Kidney capillary endothelial cell (primary cell): ENCODE data around the gene ANGEL1.

Experiments
- DNase-seq: peaks from one replicate; pipeline ENCODE4 v3.0.0-alpha.2; 2018; ENCODE audit warnings: low spot score

ANGEL1 gene

GRCh38 chr14:76763096-76764041 lies 49.3 kb downstream of the ANGEL1 start:
- DNase-seq, result no peak

GRCh38 chr14:76762411-76763095 lies 50.1 kb downstream of the ANGEL1 start:
- DNase-seq, result no peak

- DNase-seq, result no peak
Measured at GRCh38 chr14:76761960-76762410, 50.7 kb downstream of the ANGEL1 start.

GRCh38 chr14:76761136-76761959 lies 51.3 kb downstream of the ANGEL1 start, which contains the start of gene VASH1:
Gene VASH1, plus strand, starts transcription at chr14:76761468. Its CDS starts 1,354 bp downstream, at chr14:76762822.
- peak; percentile 64 for DNase-seq

GRCh38 chr14:76760331-76761135 lies 52.1 kb downstream of the ANGEL1 start:
- DNase-seq, result no peak

- DNase-seq, result no peak
Measured at GRCh38 chr14:76759589-76759988, 53.1 kb downstream of the ANGEL1 start.

- DNase-seq, result no peak
Measured at GRCh38 chr14:76756371-76756750, 56.3 kb downstream of the ANGEL1 start.

GRCh38 chr14:76755610-76756370 lies 56.9 kb downstream of the ANGEL1 start:
- no peak for DNase-seq

GRCh38 chr14:76754586-76754985 lies 58.1 kb downstream of the ANGEL1 start:
- no peak for DNase-seq

GRCh38 chr14:76753541-76754198 lies 59.0 kb downstream of the ANGEL1 start:
- DNase-seq, result no peak

GRCh38 chr14:76752744-76753143 lies 59.9 kb downstream of the ANGEL1 start:
- no peak for DNase-seq

GRCh38 chr14:76742966-76743365 lies 69.7 kb downstream of the ANGEL1 start:
- DNase-seq, result no peak

GRCh38 chr14:76742185-76742584 lies 70.5 kb downstream of the ANGEL1 start:
- no peak for DNase-seq

- no peak for DNase-seq
Measured at GRCh38 chr14:76741074-76741473, 71.6 kb downstream of the ANGEL1 start.
